ENCODE data around the gene TDRD7.
"Not testable (repeated sequence)": the region's sequence is repeated elsewhere in the genome, so short reads cannot be mapped to it uniquely, and the experiment has no call there.

The TDRD7 gene

GRCh38 chr9:97427885-97428284 is 16.0 kb downstream of the TDRD7 start:
- DNase-seq, result no peak

- no peak for DNase-seq
Measured at GRCh38 chr9:97430316-97431043, 18.6 kb downstream of the TDRD7 start.

GRCh38 chr9:97431044-97431441 is 19.1 kb downstream of the TDRD7 start:
- no peak for DNase-seq

- DNase-seq, result no peak
Measured at GRCh38 chr9:97431549-97432143, 19.8 kb downstream of the TDRD7 start.

GRCh38 chr9:97437051-97437600 is 25.2 kb downstream of the TDRD7 start:
- no peak for DNase-seq

- DNase-seq, result no peak
Measured at GRCh38 chr9:97438257-97438656, 26.4 kb downstream of the TDRD7 start.

- DNase-seq, result no peak
Measured at GRCh38 chr9:97438666-97439065, 26.8 kb downstream of the TDRD7 start.

- no peak for DNase-seq
Measured at GRCh38 chr9:97440160-97440559, 28.3 kb downstream of the TDRD7 start.

- no peak for DNase-seq
Measured at GRCh38 chr9:97441729-97442128, 29.8 kb downstream of the TDRD7 start.

- no peak for DNase-seq
Measured at GRCh38 chr9:97445119-97445701, 33.3 kb downstream of the TDRD7 start.

- DNase-seq, result no peak
Measured at GRCh38 chr9:97447001-97447400, 35.1 kb downstream of the TDRD7 start.

GRCh38 chr9:97453573-97453972 is 41.7 kb downstream of the TDRD7 start:
- DNase-seq, result not testable (repeated sequence)

GRCh38 chr9:97456841-97457240 is 44.9 kb downstream of the TDRD7 start:
- DNase-seq, result not testable (repeated sequence)

- no peak for DNase-seq
Measured at GRCh38 chr9:97459326-97459725, 47.4 kb downstream of the TDRD7 start.

- DNase-seq, result no peak
Measured at GRCh38 chr9:97462159-97462558, 50.3 kb downstream of the TDRD7 start.

GRCh38 chr9:97462914-97463313 is 51.0 kb downstream of the TDRD7 start:
- no peak for DNase-seq

GRCh38 chr9:97468658-97469448 is 57.0 kb downstream of the TDRD7 start:
- DNase-seq, result peak; percentile 2 to 28

- DNase-seq, result no peak
Measured at GRCh38 chr9:97470076-97470475, 58.2 kb downstream of the TDRD7 start.

- DNase-seq, result no peak
Measured at GRCh38 chr9:97473717-97474116, 61.8 kb downstream of the TDRD7 start.

- DNase-seq, result no peak
Measured at GRCh38 chr9:97474372-97474925, 62.6 kb downstream of the TDRD7 start.

- DNase-seq, result no peak
Measured at GRCh38 chr9:97475059-97475458, 63.2 kb downstream of the TDRD7 start.

GRCh38 chr9:97478301-97478981 is 66.5 kb downstream of the TDRD7 start:
- no peak for DNase-seq
